Transverse colon (tissue), 4 donors: Measurements from ENCODE around the gene LPAR1. TPM values are rescaled to one million over a fixed set of nuclear protein-coding genes. Genes with fewer than 3 reads are reported as not detected.

ENCODE experiments used
- DNase-seq: peaks from one replicate; pipeline ENCODE4 v3.0.0-alpha.2; 2019
- H3K27ac ChIP-seq, 4 donors: fragments of 200-600 bp; sonication (generic); 2 replicates each; pipeline ENCODE4 v1.5.1; 2016 to 2018; ENCODE audit warnings: inconsistent platforms in 4 of 4
- H3K27me3 ChIP-seq: fragments of 200-600 bp; sonication (generic); 2 replicates; pipeline ENCODE4 v1.5.1; 2017; ENCODE audit warnings: inconsistent platforms
- H3K36me3 ChIP-seq, 4 donors: fragments of 200-600 bp; sonication (generic); 2 replicates each; pipeline ENCODE4 v1.5.1; 2017 to 2019; ENCODE audit warnings: inconsistent platforms in 4 of 4
- H3K4me1 ChIP-seq, 4 donors: fragments of 200-600 bp; sonication (generic); 2 replicates each; pipeline ENCODE4 v1.5.1; 2017 to 2020; ENCODE audit warnings: inconsistent platforms in 4 of 4
- H3K4me3 ChIP-seq, 4 donors: fragments of 200-600 bp; sonication (generic); 1 replicate in 1 of 4; 2 replicates in 3 of 4; pipeline versions ENCODE4 v1.5.1 to v1.6.1; 2017 to 2019; ENCODE audit warnings: inconsistent platforms in 4 of 4
- H3K9me3 ChIP-seq, 2 donors: fragments of 200-600 bp; sonication (generic); 2 replicates each; pipeline ENCODE4 v1.5.1; 2017 to 2019; ENCODE audit warnings: inconsistent platforms in 2 of 2
- CTCF ChIP-seq, 5 experiments: fragments of 200-600 bp in 3 of 5; fragments of 450-650 bp in 2 of 5; sonication (generic) in 3 of 5; IDR thresholded peaks; 1 replicate in 2 of 5; 2 replicates in 3 of 5; pipeline ENCODE4 v1.5.1; 2016 to 2017; ENCODE audit warnings: antibody characterized with exemption in 5 of 5, inconsistent platforms in 3 of 5, mild to moderate bottlenecking in 2 of 5, moderate library complexity in 1 of 5
- EP300 ChIP-seq: sonication (generic); formaldehyde crosslinking; IDR thresholded peaks from one replicate; pipeline ENCODE4 v1.6.1; 2017; ENCODE audit warnings: antibody characterized with exemption, low read depth
- POLR2A ChIP-seq: fragments of 450-650 bp; IDR thresholded peaks from one replicate; pipeline ENCODE4 v1.6.1; 2016; ENCODE audit warnings: antibody characterized with exemption, mild to moderate bottlenecking, moderate library complexity
- POLR2AphosphoS5 ChIP-seq, 3 donors: sonication (generic); formaldehyde crosslinking; IDR thresholded peaks; one replicate each; pipeline ENCODE4 v1.6.1; 2016; ENCODE audit warnings: antibody characterized with exemption in 3 of 3
- WGBS, 2 donors: methylation state at CpG; one replicate each; pipeline ENCODE4 v1.1.5; 2018; ENCODE audit warnings: low coverage in 1 of 2; 5-methylcytosine and 5-hydroxymethylcytosine counted together
- in situ Hi-C, 4 donors: fragments of 200-750 bp; cut with MboI; loops; one replicate each; pipeline versions ENCODE4 v1.15.0 to v1.15.1; 2017; ENCODE audit warnings: low sequenced_read_pairs in 3 of 4, low pct_ligation_motif_present in 1 of 4, low pct_unique_long_range_greater_than_20kb in 1 of 4
- intact Hi-C: fragments of 100-400 bp; cut with DNase I; formaldehyde crosslinking; loops from one replicate; pipeline ENCODE4 v1.15.1; 2023; ENCODE audit warnings: low total_unique reads
- total RNA-seq, 4 donors: library from RNA; depleted of rRNA; stranded (reverse); fragments of >200 nt; gene quantifications; one replicate each; pipeline ENCODE4 v1.1.0, GENCODE V29; 2016

The LPAR1 gene
- total RNA-seq, 4 donors from 2014 or later, result 27.1 to 34.4 (median 28.7) TPM

GRCh38 chr9:110842986-110843385 lies 195.3 kb downstream of the LPAR1 start:
- WGBS, 2 donors, result 53 to 75% methylated on average over 2 to 3 of the region's 3 CpGs
- in situ Hi-C loops, result no loop called here
- DNase-seq, result no peak
- H3K9me3 ChIP-seq, result no peaks in the 10 kb centered on the region
- H3K4me1 ChIP-seq, result no peaks in the 10 kb centered on the region
- no peak for TF ChIP-seq POLR2AphosphoS5 (IDR thresholded peaks at IDR 0.05)
- TF ChIP-seq POLR2A, result no peak
- TF ChIP-seq CTCF (IDR thresholded peaks at IDR 0.05), result no peak
- TF ChIP-seq EP300, result no peak
- intact Hi-C loops, result no loop called here
- no peak overlapping the region for H3K27ac ChIP-seq
- H3K27me3 ChIP-seq, result no peaks in the 10 kb centered on the region
- H3K36me3 ChIP-seq, result no peaks in the 10 kb centered on the region
- H3K4me3 ChIP-seq, result no peak overlapping the region

- 88 to 90% methylated on average over 2 to 9 of the region's 9 CpGs for WGBS, 2 donors
- no peaks in the 10 kb centered on the region for H3K4me1 ChIP-seq
- in situ Hi-C loops, result no loop called here
- TF ChIP-seq POLR2A, result no peak
- TF ChIP-seq POLR2AphosphoS5 (IDR thresholded peaks at IDR 0.05), result no peak
- TF ChIP-seq CTCF (IDR thresholded peaks at IDR 0.05), result no peak
- no peak for TF ChIP-seq EP300
- no peak for DNase-seq
- H3K36me3 ChIP-seq, result no peaks in the 10 kb centered on the region
- no peaks in the 10 kb centered on the region for H3K27me3 ChIP-seq
- H3K27ac ChIP-seq, result no peak overlapping the region
- intact Hi-C loops, result no loop called here
- no peak overlapping the region for H3K4me3 ChIP-seq
- H3K9me3 ChIP-seq, result no peaks in the 10 kb centered on the region
Measured at GRCh38 chr9:110842169-110842568, 196.1 kb downstream of the LPAR1 start.

- in situ Hi-C loops (no loop called here), intact Hi-C loops (no loop called here)
- Histone ChIP-seq H3K4me3 (no peak overlapping the region), H3K27ac (no peak overlapping the region), H3K9me3 (no peaks in the 10 kb centered on the region), H3K27me3 (no peaks in the 10 kb centered on the region), H3K4me1 (no peaks in the 10 kb centered on the region), H3K36me3 (no peaks in the 10 kb centered on the region)
- 80 to 87% methylated on average over 2 of the region's 2 CpGs for WGBS, 2 donors
- no peak for DNase-seq
- no peak for TF ChIP-seq CTCF (IDR thresholded peaks at IDR 0.05)
- TF ChIP-seq POLR2AphosphoS5 (IDR thresholded peaks at IDR 0.05), result no peak
- TF ChIP-seq POLR2A, result no peak
- TF ChIP-seq EP300, result no peak
Measured at GRCh38 chr9:110837401-110838005, 200.8 kb downstream of the LPAR1 start.

- intact Hi-C loops (no loop called here), in situ Hi-C loops (no loop called here)
- Histone ChIP-seq H3K36me3 (no peaks in the 10 kb centered on the region), H3K4me1 (no peaks in the 10 kb centered on the region), H3K9me3 (no peaks in the 10 kb centered on the region), H3K27ac (no peak overlapping the region), H3K27me3 (no peaks in the 10 kb centered on the region), H3K4me3 (no peak overlapping the region)
- no peak for TF ChIP-seq CTCF (IDR thresholded peaks at IDR 0.05)
- no peak for DNase-seq
- 63 to 73% methylated on average over 1 of the region's 1 CpG for WGBS, 2 donors
Measured at GRCh38 chr9:110835859-110836271, 202.4 kb downstream of the LPAR1 start.
